GM12892 (cell line): Measurements from ENCODE around the gene TAOK1.

Experiments used
- POLR2A ChIP-seq: IDR thresholded peaks from 2 replicates; pipeline ENCODE4 v1.6.1; 2011; ENCODE audit warnings: low read depth, low read length, control low read depth
- POLR2AphosphoS5 ChIP-seq: IDR thresholded peaks from 2 replicates; pipeline ENCODE4 v1.6.1; 2011; ENCODE audit warnings: low read depth, low read length, control low read depth
- TAF1 ChIP-seq: IDR thresholded peaks from 2 replicates; pipeline ENCODE4 v1.6.1; 2011; ENCODE audit warnings: low read depth, mild to moderate bottlenecking, control low read depth, low read length, borderline replicate concordance

DNA sequence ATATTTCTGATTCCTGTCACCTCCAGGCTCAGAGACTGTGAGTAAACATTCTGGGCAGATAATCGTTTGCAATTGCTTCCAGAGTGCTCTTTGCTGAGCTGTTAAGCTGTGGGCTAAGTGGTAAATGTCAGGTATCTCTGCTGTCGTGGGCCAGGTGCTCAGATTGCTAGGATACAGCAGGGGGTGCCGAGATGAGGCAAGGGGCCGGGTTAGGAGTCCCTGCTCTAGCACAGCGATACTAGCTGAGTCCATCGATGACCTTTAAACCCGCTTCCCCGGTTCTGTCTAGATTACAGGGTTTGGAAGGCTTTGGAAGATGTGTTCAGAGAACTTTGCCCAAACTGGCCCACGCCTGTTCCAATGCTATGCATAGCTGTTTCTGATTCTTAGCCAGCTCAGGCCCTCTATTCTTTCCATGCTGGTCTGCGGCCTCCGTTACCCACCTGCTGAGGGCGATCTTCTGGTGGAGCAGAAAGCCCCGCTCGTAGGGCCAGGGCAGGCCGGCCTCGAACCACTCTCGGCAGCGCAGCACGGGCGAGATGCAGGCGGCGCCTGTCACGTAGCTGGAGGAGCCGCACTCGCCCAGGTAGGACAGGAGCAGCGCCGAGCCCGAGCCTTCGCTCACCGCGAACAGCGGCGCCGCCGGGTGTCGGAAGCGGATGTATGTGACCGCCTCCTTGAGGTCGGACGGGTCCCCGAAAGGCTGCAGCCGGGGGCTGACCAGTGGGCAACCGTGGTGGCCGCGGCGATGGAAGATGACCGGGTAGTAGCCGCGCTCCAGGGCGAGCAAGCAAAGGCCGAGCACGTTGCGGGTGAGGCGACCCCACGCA is 175.7 kb downstream of the TAOK1 start:
- no peak for TF ChIP-seq POLR2A
- no peak for TF ChIP-seq POLR2AphosphoS5
- no peak for TF ChIP-seq TAF1
